GM21737 (cell line): Measurements from ENCODE around the gene POGLUT3.

ENCODE experiments used
- ATAC-seq: cut with Tn5 transposase; IDR thresholded peaks from one replicate; pipeline ENCODE4 v1.9.1; 2021; ENCODE audit warnings: mild to moderate bottlenecking, moderate library complexity; ENCODE audit not compliant: unreplicated experiment

Gene POGLUT3, protein sequence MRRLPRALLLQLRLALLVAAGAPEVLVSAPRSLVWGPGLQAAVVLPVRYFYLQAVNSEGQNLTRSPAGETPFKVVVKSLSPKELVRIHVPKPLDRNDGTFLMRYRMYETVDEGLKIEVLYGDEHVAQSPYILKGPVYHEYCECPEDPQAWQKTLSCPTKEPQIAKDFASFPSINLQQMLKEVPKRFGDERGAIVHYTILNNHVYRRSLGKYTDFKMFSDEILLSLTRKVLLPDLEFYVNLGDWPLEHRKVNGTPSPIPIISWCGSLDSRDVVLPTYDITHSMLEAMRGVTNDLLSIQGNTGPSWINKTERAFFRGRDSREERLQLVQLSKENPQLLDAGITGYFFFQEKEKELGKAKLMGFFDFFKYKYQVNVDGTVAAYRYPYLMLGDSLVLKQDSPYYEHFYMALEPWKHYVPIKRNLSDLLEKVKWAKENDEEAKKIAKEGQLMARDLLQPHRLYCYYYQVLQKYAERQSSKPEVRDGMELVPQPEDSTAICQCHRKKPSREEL

DNA sequence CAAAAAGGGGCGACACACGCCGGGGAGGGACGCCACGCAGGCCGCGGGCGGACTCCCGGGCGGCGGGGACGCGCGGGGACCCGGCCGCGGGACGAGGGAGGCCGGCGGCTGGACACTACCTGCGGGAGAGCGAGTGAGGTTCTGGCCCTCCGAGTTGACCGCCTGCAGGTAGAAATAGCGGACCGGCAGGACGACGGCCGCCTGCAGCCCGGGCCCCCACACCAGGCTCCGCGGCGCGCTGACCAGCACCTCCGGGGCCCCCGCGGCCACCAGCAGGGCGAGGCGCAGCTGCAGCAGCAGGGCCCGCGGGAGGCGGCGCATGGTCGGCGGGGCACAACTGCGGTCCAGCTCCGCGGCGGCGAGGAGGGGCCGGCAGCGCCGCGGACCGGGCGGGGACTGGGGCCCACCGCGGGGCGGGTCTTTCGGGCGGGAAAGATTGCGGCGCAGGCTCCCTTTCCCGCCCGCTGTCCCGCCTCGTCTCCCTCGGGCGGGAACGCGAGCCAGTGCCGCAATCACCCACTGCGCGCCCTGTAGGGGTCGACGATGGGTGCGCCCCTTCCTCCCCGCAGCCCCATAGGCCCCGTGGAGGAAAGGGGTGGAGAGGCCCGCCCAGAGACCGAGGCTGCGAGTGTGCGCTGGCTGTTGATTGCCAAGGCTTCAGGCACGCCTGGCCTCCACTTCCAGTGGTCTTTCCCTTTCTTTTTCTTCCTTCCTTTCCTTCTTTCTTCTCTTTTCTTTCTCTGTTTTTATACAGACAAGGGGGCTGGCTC lies at the start of gene POGLUT3:
TSS of gene POGLUT3 (minus strand) at position 339 of the 770 bp plus-strand sequence. CDS start at position 321, 18 bp downstream.
- peak; percentile 53 for ATAC-seq

DNA sequence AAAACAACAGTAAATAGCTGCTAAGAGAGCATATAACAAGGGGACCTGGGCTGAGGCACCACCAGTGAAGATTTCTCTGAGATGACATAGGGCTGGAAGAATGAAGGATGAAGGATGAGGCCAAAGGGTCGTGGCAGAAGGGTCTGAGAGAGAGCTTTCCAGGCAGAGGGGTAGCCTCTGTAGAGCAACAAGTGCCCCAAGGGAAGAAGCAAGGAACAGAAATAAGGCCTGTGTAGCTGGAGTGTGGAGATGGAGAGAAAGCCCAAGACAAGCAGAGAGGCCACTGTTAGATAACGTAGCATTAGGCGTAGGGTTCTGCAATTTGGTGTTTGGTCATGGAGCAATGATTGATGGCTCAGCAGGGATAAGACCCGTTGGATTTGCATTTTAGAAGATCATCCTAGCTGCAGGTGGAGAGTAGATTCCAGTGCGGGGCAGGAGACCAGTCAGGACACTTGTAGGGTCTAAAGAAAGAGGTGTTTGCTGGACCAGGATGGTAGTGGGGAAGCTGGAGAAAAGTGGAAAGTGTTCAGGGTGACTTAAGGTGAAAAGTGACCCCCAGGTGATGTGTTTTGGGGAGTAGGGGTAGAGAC lies 47.8 kb upstream of the POGLUT3 start:
- ATAC-seq = no peak

- no peak for ATAC-seq
Observed at GRCh38 chr11:108543316-108543964, 45.3 kb upstream of the POGLUT3 start.

DNA sequence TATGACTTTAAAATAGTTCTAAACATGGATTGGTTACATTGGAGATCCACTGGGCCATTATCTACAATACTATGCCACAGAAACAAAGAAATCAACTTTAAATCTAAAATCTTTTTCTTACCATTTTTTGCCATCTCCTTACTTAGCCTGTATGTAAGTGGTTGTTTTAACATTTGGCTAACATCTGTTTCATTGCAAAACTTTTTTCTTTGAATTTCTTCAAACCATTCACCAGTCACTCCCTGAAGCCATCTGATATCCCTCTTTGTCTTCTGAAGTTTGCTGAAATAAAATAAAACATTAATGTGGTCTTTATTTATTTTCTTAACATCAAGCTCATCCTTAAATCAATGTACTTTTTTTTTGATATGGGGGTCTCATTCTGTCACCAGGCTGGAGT lies 43.3 kb upstream of the POGLUT3 start:
- no peak for ATAC-seq

DNA sequence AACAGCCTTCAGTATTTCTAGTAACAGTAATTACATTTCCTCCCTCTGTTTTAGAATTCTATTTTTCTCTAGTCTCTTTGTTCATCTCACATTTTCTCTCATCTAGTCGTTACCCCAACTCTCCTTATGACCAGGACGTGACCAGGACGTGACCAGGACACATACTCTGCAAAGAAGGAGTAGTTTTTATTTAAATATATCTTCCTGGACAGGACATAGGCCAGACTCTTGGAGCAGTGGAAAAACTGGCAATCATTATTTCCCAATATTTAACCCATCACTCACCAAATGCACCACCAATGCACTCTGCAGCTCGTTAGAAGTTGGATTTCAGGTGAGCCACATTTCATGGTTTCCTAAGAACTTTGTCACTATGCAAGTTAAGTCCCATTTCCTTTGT lies 40.3 kb upstream of the POGLUT3 start:
- ATAC-seq = no peak

- no peak for ATAC-seq
Observed at GRCh38 chr11:108538022-108538424, 39.8 kb upstream of the POGLUT3 start.

- no peak for ATAC-seq
Observed at GRCh38 chr11:108536783-108537182, 38.6 kb upstream of the POGLUT3 start.

GRCh38 chr11:108535384-108535955 lies 37.3 kb upstream of the POGLUT3 start:
- no peak for ATAC-seq

DNA sequence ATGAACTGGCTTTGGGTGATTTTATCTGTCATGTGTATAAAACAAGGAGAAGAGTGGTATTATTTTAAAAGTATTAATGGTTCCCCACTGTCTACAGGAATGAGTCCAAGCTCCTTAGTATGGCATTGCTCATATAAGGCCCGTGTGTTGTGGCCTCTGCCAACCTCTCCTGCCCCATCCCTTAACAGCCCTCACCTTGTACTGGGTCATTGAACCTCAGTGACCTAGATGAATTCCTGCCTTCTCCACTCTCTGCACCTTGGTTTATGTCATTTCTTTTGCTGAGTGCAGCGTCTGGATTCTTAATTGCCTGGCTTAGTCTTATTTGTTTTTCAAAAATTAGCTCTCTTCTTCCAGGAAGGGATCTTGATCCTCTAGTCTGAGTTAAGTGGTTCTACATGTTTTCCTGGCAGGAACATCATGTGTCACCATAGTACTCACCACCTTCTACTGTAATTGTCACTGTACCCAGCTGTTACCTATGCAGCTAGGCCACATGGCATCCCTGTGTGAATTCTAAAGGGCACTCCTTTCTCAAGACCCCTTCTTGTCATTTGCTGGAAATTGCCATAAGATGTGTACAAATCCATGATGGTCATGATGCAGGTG lies 36.2 kb upstream of the POGLUT3 start:
- no peak for ATAC-seq

- no peak for ATAC-seq
Observed at GRCh38 chr11:108530426-108530825, 32.2 kb upstream of the POGLUT3 start.

GRCh38 chr11:108527382-108527781 lies 29.2 kb upstream of the POGLUT3 start:
- ATAC-seq = no peak

DNA sequence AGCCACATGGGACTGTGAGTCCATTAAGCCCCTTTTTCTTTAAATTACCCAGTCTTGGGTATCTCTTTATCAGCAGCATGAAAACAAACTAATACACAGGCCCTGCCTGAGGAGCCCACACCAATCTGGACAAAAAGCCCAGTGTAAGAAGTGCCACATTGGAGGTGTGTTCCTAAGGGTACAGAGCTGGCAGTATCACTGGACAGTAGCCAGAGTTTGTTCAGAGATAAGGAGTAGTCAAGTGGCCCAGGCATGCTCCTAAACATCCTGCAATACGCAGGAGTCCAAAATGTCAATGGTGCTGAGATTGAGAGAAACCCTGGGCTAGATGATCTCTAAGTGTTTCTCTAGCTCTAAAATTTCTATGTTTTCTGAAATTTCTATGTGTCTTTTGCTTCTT lies 27.0 kb upstream of the POGLUT3 start:
- ATAC-seq = no peak

- no peak for ATAC-seq
Observed at GRCh38 chr11:108524422-108524821, 26.2 kb upstream of the POGLUT3 start.

DNA sequence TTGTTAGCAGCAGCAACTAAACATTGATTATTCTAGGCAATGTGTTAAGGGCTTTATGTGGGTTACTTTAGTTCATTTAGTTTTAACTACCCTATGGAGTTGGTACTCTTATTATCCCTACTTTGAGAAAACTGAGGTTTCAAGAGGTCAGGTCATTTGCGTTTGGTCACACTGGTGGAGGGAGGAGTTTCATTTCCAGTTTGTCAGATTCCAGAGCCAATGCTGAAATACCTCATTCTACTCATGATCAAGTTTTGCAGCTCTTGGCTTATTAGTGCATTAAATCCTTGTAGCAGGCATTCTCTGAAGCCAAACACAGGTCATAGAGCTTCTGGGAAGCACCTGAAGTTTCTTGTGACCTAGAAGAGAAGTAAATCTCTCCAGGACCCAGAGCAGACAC lies 24.1 kb upstream of the POGLUT3 start:
- no peak for ATAC-seq

GRCh38 chr11:108518581-108518980 lies 20.4 kb upstream of the POGLUT3 start:
- no peak for ATAC-seq

DNA sequence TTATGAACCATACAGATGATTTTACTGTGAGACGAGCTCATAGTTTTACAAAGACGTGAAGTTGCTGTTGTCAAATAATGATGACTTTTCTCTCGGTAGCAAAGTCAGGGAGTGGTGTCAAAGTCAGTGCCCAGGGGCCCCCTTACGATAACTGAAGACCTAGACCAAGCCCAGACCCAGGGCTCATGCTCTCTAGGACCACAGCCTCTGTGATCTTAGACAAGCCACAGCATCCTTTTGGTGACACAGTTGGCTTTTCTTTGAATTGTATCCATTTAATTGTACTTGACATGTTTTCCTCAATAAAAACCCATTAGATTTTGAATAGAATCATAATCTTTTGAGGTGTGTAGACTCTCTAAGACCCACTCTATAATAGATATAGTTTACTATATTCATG lies 17.9 kb upstream of the POGLUT3 start:
- no peak for ATAC-seq

DNA sequence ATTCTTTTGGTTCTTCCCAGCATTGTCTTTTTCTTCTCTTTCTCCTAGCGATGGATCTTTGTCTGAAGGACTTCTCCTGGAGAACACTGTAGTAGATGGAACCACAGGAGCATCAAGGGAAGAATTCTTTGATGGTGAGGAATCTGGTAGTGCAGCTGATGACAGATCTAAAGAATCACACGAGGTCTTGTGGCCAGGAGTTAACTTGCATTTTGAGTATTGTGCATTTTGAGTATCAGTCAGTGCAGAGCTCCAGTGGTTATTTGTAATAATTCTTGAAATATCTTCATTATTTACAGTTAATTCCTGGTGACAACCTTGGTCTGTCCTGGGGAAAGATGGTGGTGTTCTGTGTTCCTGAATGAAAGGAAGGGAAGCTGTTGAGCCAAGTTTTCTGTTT lies 14.5 kb upstream of the POGLUT3 start:
- no peak for ATAC-seq

DNA sequence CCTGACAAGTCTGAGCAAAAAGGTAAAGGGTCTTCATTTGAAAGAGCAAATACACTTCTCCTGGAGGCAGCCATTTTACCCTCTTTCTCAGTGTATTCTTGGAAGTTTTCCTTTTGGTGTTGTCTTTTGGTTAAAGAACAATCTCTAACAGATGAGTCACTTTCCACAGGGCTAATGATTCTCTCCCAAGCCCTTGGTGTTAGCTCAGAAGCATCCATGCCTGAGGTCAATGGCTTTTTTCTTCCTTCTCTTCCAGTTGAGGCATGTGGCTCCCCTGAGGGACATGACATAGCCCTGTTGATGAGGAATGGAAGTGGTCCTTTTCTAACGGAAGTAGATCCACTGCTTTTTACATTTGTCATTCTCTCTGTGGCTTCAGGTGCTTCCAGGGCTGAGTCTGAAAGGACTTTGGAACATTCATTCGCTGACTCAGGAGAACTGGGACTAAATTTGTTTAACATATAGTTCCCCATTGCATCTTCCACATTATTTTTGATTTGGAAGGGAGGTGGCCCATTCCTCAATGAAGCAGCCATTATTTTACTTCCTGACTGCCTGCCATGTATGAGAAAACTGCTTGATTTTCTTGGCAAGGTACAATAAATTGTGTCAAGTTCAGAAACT lies 13.8 kb upstream of the POGLUT3 start:
- no peak for ATAC-seq

- no peak for ATAC-seq
Observed at GRCh38 chr11:108508653-108509593, 10.7 kb upstream of the POGLUT3 start.
